Eye (tissue), 1 donor: ENCODE measurements around the gene NTN5.
"Not testable (repeated sequence)": the region's sequence is repeated elsewhere in the genome, so short reads cannot be mapped to it uniquely, and the experiment has no call there.

Source experiments
- DNase-seq: peaks from one replicate; pipeline ENCODE4 v3.0.0-alpha.2; 2015

NTN5 gene

GRCh38 chr19:48642862-48643261, 30.0 kb downstream of the NTN5 start:
- no peak for DNase-seq

- no peak for DNase-seq
Observed at GRCh38 chr19:48641850-48642249, 31.0 kb downstream of the NTN5 start.

- DNase-seq = no peak
Observed at GRCh38 chr19:48639483-48640375, 33.1 kb downstream of the NTN5 start.

GRCh38 chr19:48638831-48639381, 33.9 kb downstream of the NTN5 start:
- DNase-seq = no peak

- peak; percentile 98 for DNase-seq
Observed at GRCh38 chr19:48637948-48638830, 34.6 kb downstream of the NTN5 start.

- peak; percentile 100 for DNase-seq
Observed at GRCh38 chr19:48637449-48637947, 35.3 kb downstream of the NTN5 start.

- no peak for DNase-seq
Observed at GRCh38 chr19:48636859-48637448, 35.9 kb downstream of the NTN5 start, which contains the start of gene DBP. Gene DBP (minus strand): TSS chr19:48637379. CDS start chr19:48636994, 385 bp downstream.

- peak; percentile 55 for DNase-seq
Observed at GRCh38 chr19:48635966-48636858, 36.6 kb downstream of the NTN5 start.

GRCh38 chr19:48635263-48635965, 37.4 kb downstream of the NTN5 start:
- peak; percentile 73 for DNase-seq

GRCh38 chr19:48634424-48635262, 38.2 kb downstream of the NTN5 start:
- DNase-seq = peak; percentile 98

- DNase-seq = no peak
Observed at GRCh38 chr19:48634036-48634342, 38.8 kb downstream of the NTN5 start.

- DNase-seq = no peak
Observed at GRCh38 chr19:48633148-48634035, 39.4 kb downstream of the NTN5 start.

GRCh38 chr19:48632692-48633147, 40.1 kb downstream of the NTN5 start:
- DNase-seq = no peak

- not testable (repeated sequence) for DNase-seq
Observed at GRCh38 chr19:48632286-48632685, 40.5 kb downstream of the NTN5 start.

GRCh38 chr19:48631225-48631624, 41.6 kb downstream of the NTN5 start:
- peak; percentile 34 for DNase-seq

- peak; percentile 50 for DNase-seq
Observed at GRCh38 chr19:48630296-48631063, 42.3 kb downstream of the NTN5 start.

- peak; percentile 63 for DNase-seq
Observed at GRCh38 chr19:48629599-48630295, 43.1 kb downstream of the NTN5 start.

GRCh38 chr19:48629297-48629598, 43.6 kb downstream of the NTN5 start:
- DNase-seq = no peak
